HepG2 (cell line): ENCODE results near the gene GNA15. TPM values are rescaled to one million over a fixed set of nuclear protein-coding genes. Genes with fewer than 3 reads are reported as not detected.

Experiments
- ATAC-seq: fragments of 200-7000 bp; cut with Tn5 transposase; 3 replicates; pipeline ENCODE4 v1.9.1; 2020; ENCODE audit warnings: mild to moderate bottlenecking, moderate library complexity
- BruUV-seq: library from RNA; stranded (reverse); fragments of 400-500 nt; replicated peaks from 2 replicates; lab custom pipeline; 2021; lab: Mats Ljungman, UMichigan
- CTCF ChIA-PET: fragments of 300-600 bp; formaldehyde crosslinking; extraction: SDS; loops from one replicate; lab custom pipeline; 2021; ENCODE audit warnings: low total read pairs, inconsistent platforms, low intra/inter-chr PET ratio; lab: Yijun Ruan, JAX
- POLR2A ChIA-PET: fragments of 350-600 bp; sonication (Branson Sonifier 250); formaldehyde crosslinking; loops from one replicate; lab custom pipeline; 2020; ENCODE audit warnings: antibody characterized with exemption, inconsistent platforms; lab: Yijun Ruan, JAX
- DNase-seq: peaks from one replicate; pipeline ENCODE4 v3.0.0-alpha.2; 2015; ENCODE audit warnings: low spot score
- FAIRE-seq: peaks from 3 replicates; lab custom pipeline; 2011; peaks lifted over from hg19 to GRCh38; lab: Jason Lieb, UNC
- H2AFZ ChIP-seq: one replicate; pipeline ENCODE4 v1.6.1; 2011; ENCODE audit warnings: low read length, inconsistent platforms
- H3K27ac ChIP-seq: fragments of 300-600 bp; 3 replicates; pipeline ENCODE4 v1.8.0; 2011; ENCODE audit warnings: mixed run types, mild to moderate bottlenecking, mixed read lengths, low read length, inconsistent platforms; ENCODE audit not compliant: insufficient read depth; ENCODE audit errors: extremely low read length
- H3K27me3 ChIP-seq, 2 experiments: fragments of 200-600 bp in 1 of 2; 2 replicates in 1 of 2; 3 replicates in 1 of 2; pipeline versions ENCODE4 v1.6.0 to v1.8.0; 2011; ENCODE audit warnings: low read length in 2 of 2, mild to moderate bottlenecking in 2 of 2, moderate library complexity in 2 of 2, inconsistent platforms in 1 of 2; ENCODE audit not compliant: insufficient read depth in 2 of 2, control insufficient read depth in 1 of 2
- H3K36me3 ChIP-seq, 2 experiments: fragments of 200-600 bp in 1 of 2; replicated peaks in 1 of 2; 2 replicates in 1 of 2; 3 replicates in 1 of 2; pipeline versions ENCODE4 v1.5.1 to v1.8.0; 2011; ENCODE audit warnings: low read length in 2 of 2, inconsistent platforms in 1 of 2; ENCODE audit not compliant: insufficient read depth in 2 of 2, control insufficient read depth in 1 of 2
- H3K4me1 ChIP-seq: 2 replicates; pipeline ENCODE4 v1.5.1; 2012; ENCODE audit warnings: low read length, inconsistent platforms; ENCODE audit not compliant: insufficient read depth
- H3K4me2 ChIP-seq: 2 replicates; pipeline ENCODE4 v1.6.0; 2011; ENCODE audit warnings: low read depth, low read length, inconsistent platforms
- H3K4me3 ChIP-seq, 3 experiments: fragments of 200-600 bp in 1 of 3; sonication (generic), shearing (Covaris generic) in 1 of 3; replicated peaks in 1 of 3; 2 replicates each; pipeline ENCODE4 v1.5.1; 2011 to 2016; ENCODE audit warnings: low read length in 3 of 3, inconsistent platforms in 2 of 3, low read depth in 2 of 3, mild to moderate bottlenecking in 2 of 3, control low read depth in 1 of 3, mixed read lengths in 1 of 3; ENCODE audit not compliant: insufficient read depth in 1 of 3
- H3K79me2 ChIP-seq: one replicate; pipeline ENCODE4 v1.6.1; 2011; ENCODE audit warnings: low read length, inconsistent platforms; ENCODE audit not compliant: insufficient read depth
- H3K9ac ChIP-seq: 2 replicates; pipeline ENCODE4 v1.6.0; 2011; ENCODE audit warnings: mild to moderate bottlenecking, low read depth, low read length, inconsistent platforms; ENCODE audit not compliant: insufficient read depth
- H3K9me3 ChIP-seq: 2 replicates; pipeline ENCODE4 v1.5.1; 2012; ENCODE audit warnings: mild to moderate bottlenecking, low read length
- H4K20me1 ChIP-seq: 2 replicates; pipeline ENCODE4 v1.6.0; 2011; ENCODE audit warnings: inconsistent platforms, mild to moderate bottlenecking, low read length, moderate library complexity; ENCODE audit not compliant: insufficient read depth
- AGO1 ChIP-seq: fragments of 200-400 bp; formaldehyde crosslinking; IDR thresholded peaks from 2 replicates; pipeline ENCODE4 v1.6.1; 2017; ENCODE audit warnings: mild to moderate bottlenecking, low read depth, low read length, moderate library complexity; ENCODE audit not compliant: poor library complexity, severe bottlenecking
- AKAP8 ChIP-seq: sonication (generic); formaldehyde crosslinking; IDR thresholded peaks from 2 replicates; pipeline ENCODE4 v1.5.1; 2020; ENCODE audit warnings: mild to moderate bottlenecking, missing genetic modification reagents
- DBP ChIP-seq: sonication (generic); formaldehyde crosslinking; IDR thresholded peaks from 2 replicates; pipeline ENCODE4 v1.4.0; 2020; ENCODE audit warnings: missing genetic modification reagents; ENCODE audit errors: not compliant biosample characterization
- GZF1 ChIP-seq: sonication (generic); formaldehyde crosslinking; IDR thresholded peaks from 2 replicates; pipeline ENCODE4 v1.5.1; 2020; ENCODE audit warnings: mild to moderate bottlenecking, missing genetic modification reagents
- HMG20A ChIP-seq: IDR thresholded peaks from 2 replicates; pipeline ENCODE4 v1.6.1; 2016; ENCODE audit warnings: borderline replicate concordance
- HNRNPH1 ChIP-seq: fragments of 200-400 bp; formaldehyde crosslinking; optimal IDR thresholded peaks from 2 replicates; pipeline ENCODE3; 2017; ENCODE audit warnings: mild to moderate bottlenecking, low read depth, low read length
- KMT2A ChIP-seq: sonication (generic); formaldehyde crosslinking; IDR thresholded peaks from 2 replicates; pipeline ENCODE4 v1.4.0; 2020; ENCODE audit warnings: missing genetic modification reagents
- MIER2 ChIP-seq: IDR thresholded peaks from 2 replicates; pipeline ENCODE4 v1.6.1; 2016; ENCODE audit warnings: missing biosample characterization, missing genetic modification reagents
- MIXL1 ChIP-seq: IDR thresholded peaks from 2 replicates; pipeline ENCODE4 v1.6.1; 2016
- PBX2 ChIP-seq: IDR thresholded peaks from 2 replicates; pipeline ENCODE4 v1.6.1; 2016; ENCODE audit warnings: control low read depth
- RELA ChIP-seq: sonication (generic); formaldehyde crosslinking; IDR thresholded peaks from 2 replicates; pipeline ENCODE4 v1.4.0; 2020; ENCODE audit warnings: missing genetic modification reagents
- RERE ChIP-seq: IDR thresholded peaks from 2 replicates; pipeline ENCODE4 v1.6.1; 2016; ENCODE audit warnings: low read depth, missing genetic modification reagents, missing compliant biosample characterization
- SIN3B ChIP-seq: fragments of 150-350 bp; IDR thresholded peaks from 2 replicates; pipeline ENCODE4 v1.6.1; 2014; ENCODE audit warnings: low read length
- ZFX ChIP-seq: sonication (generic); formaldehyde crosslinking; IDR thresholded peaks from 2 replicates; pipeline ENCODE4 v1.4.0; 2020; ENCODE audit warnings: mild to moderate bottlenecking, low read depth, missing genetic modification reagents, moderate library complexity
- ZNF276 ChIP-seq: sonication (generic); formaldehyde crosslinking; IDR thresholded peaks from 2 replicates; pipeline ENCODE4 v1.4.0; 2020; ENCODE audit warnings: mild to moderate bottlenecking, low read depth, missing genetic modification reagents
- ZNF326 ChIP-seq: sonication (generic); formaldehyde crosslinking; IDR thresholded peaks from 2 replicates; pipeline ENCODE4 v1.4.0; 2020; ENCODE audit warnings: missing genetic modification reagents, borderline replicate concordance
- ZNF530 ChIP-seq: sonication (generic); formaldehyde crosslinking; IDR thresholded peaks from 2 replicates; pipeline ENCODE4 v1.5.0; 2020; ENCODE audit warnings: low read depth, mild to moderate bottlenecking, missing genetic modification reagents
- WGBS: methylation state at CpG from one replicate; pipeline ENCODE4 v1.1.6; 2017; ENCODE audit warnings: low lambda C conversion rate; 5-methylcytosine and 5-hydroxymethylcytosine counted together
- in situ Hi-C: cut with HindIII; loops from 2 replicates; pipeline ENCODE4 v1.10.0; 2017; ENCODE audit warnings: low pct_unique_long_range_greater_than_20kb; ENCODE audit not compliant: extremely low pct_ligation_motif_present
- intact Hi-C: fragments of 100-400 bp; cut with micrococcal nuclease; formaldehyde crosslinking; loops from one replicate; pipeline ENCODE4 v1.10.0; 2022; ENCODE audit not compliant: unreplicated experiment
- polyA plus RNA-seq, 8 experiments: library from polyadenylated mRNA; depleted of rRNA in 3 of 8; stranded (reverse) in 7 of 8; unstranded in 1 of 8; fragments of >200 nt; fragmentation: Illumina TruSeq in 4 of 8; extraction: Trizol in 4 of 8; gene quantifications; 2 replicates each; pipeline versions ENCODE4 v1.2.1 to v1.2.3, GENCODE V29; 2011 to 2016; ENCODE audit warnings: low read depth in 4 of 8, missing spikeins in 1 of 8, mixed read lengths in 1 of 8; ENCODE audit not compliant: insufficient read depth in 1 of 8
- total RNA-seq, 5 experiments: library from RNA; depleted of rRNA; stranded (reverse); fragments of >200 nt; fragmentation: Illumina TruSeq; extraction: Trizol; gene quantifications; 2 replicates each; pipeline ENCODE4 v1.2.3, GENCODE V29; 2016; ENCODE audit warnings: low read depth in 1 of 5

The GNA15 gene
- total and polyA plus RNA-seq, 2 of the 13 experiments (the other 11 are each of a cell fraction or from before 2014, with no cell fraction given): not detected

- TF ChIP-seq ZNF530 (no peak), MIXL1 (no peak), PBX2 (no peak)
Measured at GRCh38 chr19:3114811-3115210, 21.0 kb upstream of the GNA15 start (continued).

- FAIRE-seq: no peak
- BruUV-seq: no TSS peak
- peaks cover 5% of the 10 kb centered on the region; the same call in 1 of the 2 replicates for H4K20me1 ChIP-seq
- no peaks in the 10 kb centered on the region for H3K27me3 ChIP-seq
- no peak overlapping the region for H3K27ac ChIP-seq
- H2AFZ ChIP-seq: no peak overlapping the region
- DNase-seq: no peak
- ATAC-seq: no peak
- no peak overlapping the region for H3K4me3 ChIP-seq
- peaks cover 9 to 23% of the 10 kb centered on the region in 2 experiments; a peak in 4 of 5 replicates for H3K36me3 ChIP-seq
- H3K79me2 ChIP-seq: peaks cover 8% of the 10 kb centered on the region
- POLR2A ChIA-PET: no interaction called here
- H3K9me3 ChIP-seq: no peaks in the 10 kb centered on the region
- WGBS: 97% methylated on average over 12 of the region's 12 CpGs
- intact Hi-C loops: no loop called here
- H3K4me1 ChIP-seq: no peaks in the 10 kb centered on the region
- H3K4me2 ChIP-seq: no peak overlapping the region
- in situ Hi-C loops: no loop called here
- no peak overlapping the region for H3K9ac ChIP-seq
- CTCF ChIA-PET: no interaction called here
- TF ChIP-seq RERE (CRISPR knock-in tag) (no peak), AKAP8 (CRISPR knock-in tag) (no peak), AGO1 (no peak), ZFX (CRISPR knock-in tag) (no peak), ZNF276 (CRISPR knock-in tag) (no peak), HMG20A (CRISPR knock-in tag) (no peak), HNRNPH1 (no peak), KMT2A (CRISPR knock-in tag) (no peak), DBP (no peak), RELA (CRISPR knock-in tag) (no peak), GZF1 (CRISPR knock-in tag) (no peak), SIN3B (no peak), ZNF326 (no peak), MIER2 (CRISPR knock-in tag) (no peak)
Measured at GRCh38 chr19:3115411-3115810, 20.4 kb upstream of the GNA15 start.
